ENCODE data around the gene MAP2K5. TPM values are rescaled to one million over a fixed set of nuclear protein-coding genes. Genes with fewer than 3 reads are reported as not detected.

MAP2K5 gene
- total RNA-seq, 1 donor from 2014 or later, result 29.8 TPM

GRCh38 chr15:67824197-67824968 lies 281.9 kb downstream of the MAP2K5 start:
- no peak for DNase-seq (ENCODE audit: low spot score in 2 of 2, unreplicated experiment in 2 of 2)
- Mint-ChIP-seq H3K4me3 (peak overlapping the region; percentile 60), H3K27ac (no peak overlapping the region), H3K4me1 (peaks cover 34% of the 10 kb centered on the region), H3K27me3 (ENCODE audit: low read depth) (peaks cover 82% of the 10 kb centered on the region), H3K9me3 (no peaks in the 10 kb centered on the region), H3K36me3 (no peaks in the 10 kb centered on the region)
- no peak for TF ChIP-seq CTCF (IDR thresholded peaks at IDR 0.05; ENCODE audit: unreplicated experiment)

- H3K9me3 Mint-ChIP-seq, result no peaks in the 10 kb centered on the region
- peaks cover 34% of the 10 kb centered on the region for H3K4me1 Mint-ChIP-seq
- H3K27ac Mint-ChIP-seq, result no peak within 1 kb of the TSS
- TF ChIP-seq CTCF (IDR thresholded peaks at IDR 0.05; ENCODE audit: unreplicated experiment), result no peak
- H3K27me3 Mint-ChIP-seq (ENCODE audit: low read depth), result peaks cover 81% of the 10 kb centered on the region
- no peaks in the 10 kb centered on the region for H3K36me3 Mint-ChIP-seq
- H3K4me3 Mint-ChIP-seq, result peak within 1 kb of the TSS; percentile 39
- DNase-seq (ENCODE audit: low spot score in 2 of 2, unreplicated experiment in 2 of 2), result no peak
These were observed 282.7 kb downstream of the MAP2K5 start, which contains the start of gene SKOR1 for GRCh38 chr15:67824976-67825880. SKOR1 (plus strand) TSS chr15:67825509; CDS start chr15:67825603, 94 bp downstream.

- TF ChIP-seq CTCF (IDR thresholded peaks at IDR 0.05; ENCODE audit: unreplicated experiment), result no peak
- no peaks in the 10 kb centered on the region for H3K36me3 Mint-ChIP-seq
- H3K27ac Mint-ChIP-seq, result no peak overlapping the region
- peaks cover 81% of the 10 kb centered on the region for H3K27me3 Mint-ChIP-seq (ENCODE audit: low read depth)
- peaks cover 34% of the 10 kb centered on the region for H3K4me1 Mint-ChIP-seq
- no peaks in the 10 kb centered on the region for H3K9me3 Mint-ChIP-seq
- peak overlapping the region; percentile 39 for H3K4me3 Mint-ChIP-seq
- no peak for DNase-seq (ENCODE audit: low spot score in 2 of 2, unreplicated experiment in 2 of 2)
These were observed 283.6 kb downstream of the MAP2K5 start for GRCh38 chr15:67825881-67826716.

- Mint-ChIP-seq H3K27ac (no peak overlapping the region), H3K4me3 (no peak overlapping the region), H3K27me3 (ENCODE audit: low read depth) (peaks cover 81% of the 10 kb centered on the region), H3K4me1 (peaks cover 30% of the 10 kb centered on the region), H3K9me3 (no peaks in the 10 kb centered on the region), H3K36me3 (no peaks in the 10 kb centered on the region)
- no peak for DNase-seq (ENCODE audit: low spot score in 2 of 2, unreplicated experiment in 2 of 2)
- no peak for TF ChIP-seq CTCF (IDR thresholded peaks at IDR 0.05; ENCODE audit: unreplicated experiment)
These were observed 284.4 kb downstream of the MAP2K5 start for GRCh38 chr15:67826717-67827561.
